CD4-positive, alpha-beta T cell treated with Interleukin-1 beta for 1 hour (primary cell): ENCODE results near the gene PCK1.
"Not testable (repeated sequence)": the region's sequence is repeated elsewhere in the genome, so short reads cannot be mapped to it uniquely, and the experiment has no call there.

Source experiments
- DNase-seq, 2 donors: peaks; one replicate each; pipeline ENCODE4 v3.0.0-alpha.2; 2020 to 2022

PCK1 gene

GRCh38 chr20:57560554-57561355, at the start of gene PCK1:
PCK1 (plus strand) TSS chr20:57561110; CDS start chr20:57561412, 302 bp downstream.
- DNase-seq, result no peak

- not testable (repeated sequence) for DNase-seq
Observed at GRCh38 chr20:57511709-57512108, 49.2 kb upstream of the PCK1 start.

GRCh38 chr20:57512432-57512831, 48.5 kb upstream of the PCK1 start:
- DNase-seq, result no peak

GRCh38 chr20:57513199-57513598, 47.7 kb upstream of the PCK1 start:
- no peak for DNase-seq

- DNase-seq, result peak; percentile 28 to 31
Observed at GRCh38 chr20:57514273-57514751, 46.6 kb upstream of the PCK1 start.

GRCh38 chr20:57517904-57518303, 43.0 kb upstream of the PCK1 start:
- DNase-seq, result no peak

- DNase-seq, result no peak
Observed at GRCh38 chr20:57522380-57523140, 38.4 kb upstream of the PCK1 start.

GRCh38 chr20:57523782-57524181, 37.1 kb upstream of the PCK1 start:
- DNase-seq, result no peak

- DNase-seq, result no peak
Observed at GRCh38 chr20:57524511-57525176, 36.3 kb upstream of the PCK1 start, which contains the start of gene CTCFL. CTCFL (minus strand) TSS chr20:57525140; CDS start chr20:57524205, 935 bp downstream.

GRCh38 chr20:57525328-57526086, 35.4 kb upstream of the PCK1 start:
- DNase-seq, result no peak

GRCh38 chr20:57526087-57526884, 34.6 kb upstream of the PCK1 start:
- DNase-seq, result no peak

- no peak for DNase-seq
Observed at GRCh38 chr20:57526885-57527460, 33.9 kb upstream of the PCK1 start.

- no peak for DNase-seq
Observed at GRCh38 chr20:57527728-57528127, 33.2 kb upstream of the PCK1 start.

GRCh38 chr20:57528148-57528547, 32.8 kb upstream of the PCK1 start:
- no peak for DNase-seq

GRCh38 chr20:57529160-57529585, 31.7 kb upstream of the PCK1 start:
- DNase-seq, result no peak

- DNase-seq, result no peak
Observed at GRCh38 chr20:57529810-57530209, 31.1 kb upstream of the PCK1 start.

GRCh38 chr20:57530327-57530981, 30.5 kb upstream of the PCK1 start:
- no peak for DNase-seq

GRCh38 chr20:57532104-57532503, 28.8 kb upstream of the PCK1 start:
- no peak for DNase-seq

- DNase-seq, result no peak
Observed at GRCh38 chr20:57535297-57535696, 25.6 kb upstream of the PCK1 start.

- DNase-seq, result no peak
Observed at GRCh38 chr20:57536120-57536708, 24.7 kb upstream of the PCK1 start.
